ENCODE results near the gene THSD7A.

- peak; percentile 89 for TF ChIP-seq CTCF (conservative IDR thresholded peaks at IDR 0.05)
- TF ChIP-seq ZFX (IDR thresholded peaks at IDR 0.05) = no peak
Observed at GRCh38 chr7:11427686-11428273, 404.2 kb downstream of the THSD7A start.

All from C4-2B (cell line).